GM18508 (cell line): ENCODE results near the gene EVA1C.
"Not testable (repeated sequence)": the region's sequence is repeated elsewhere in the genome, so short reads cannot be mapped to it uniquely, and the experiment has no call there.

Source experiments
- ATAC-seq: cut with Tn5 transposase; IDR thresholded peaks from one replicate; pipeline ENCODE4 v1.9.1; 2021; ENCODE audit warnings: moderate number of reproducible peaks; ENCODE audit not compliant: insufficient read depth, unreplicated experiment

Gene EVA1C

DNA sequence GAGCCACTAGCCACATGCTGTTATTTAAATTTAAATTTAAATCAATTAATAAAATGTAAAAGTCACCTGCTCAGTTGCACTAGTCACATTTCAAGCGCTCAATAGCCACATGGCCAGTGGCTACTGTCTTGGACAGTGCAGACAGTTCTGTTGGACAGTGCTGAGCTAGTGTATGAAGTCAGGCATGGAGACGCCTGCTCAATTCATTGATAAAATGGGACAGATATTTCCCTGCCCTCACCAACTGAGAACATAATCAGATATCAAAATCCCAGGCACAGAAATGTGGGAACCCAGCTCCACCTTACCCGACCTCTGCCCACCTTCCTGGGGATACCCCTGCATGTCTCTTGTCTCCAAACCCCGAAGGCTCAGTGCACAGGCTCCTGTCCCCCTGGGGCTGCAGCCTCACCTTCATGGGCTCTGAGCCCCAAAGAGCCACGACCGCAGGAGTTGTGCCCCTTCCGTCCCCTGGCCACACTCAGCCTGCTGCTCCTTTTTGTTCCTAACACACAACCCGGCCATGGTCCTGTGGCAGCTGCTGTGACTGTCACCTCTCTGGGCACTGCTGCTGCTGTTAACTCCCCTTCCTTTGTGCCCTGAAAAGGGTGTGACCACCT lies 109.3 kb downstream of the EVA1C start:
- no peak for ATAC-seq

GRCh38 chr21:32523463-32523862 lies 111.0 kb downstream of the EVA1C start:
- no peak for ATAC-seq

- no peak for ATAC-seq
These were observed 111.6 kb downstream of the EVA1C start for GRCh38 chr21:32523988-32524719.

DNA sequence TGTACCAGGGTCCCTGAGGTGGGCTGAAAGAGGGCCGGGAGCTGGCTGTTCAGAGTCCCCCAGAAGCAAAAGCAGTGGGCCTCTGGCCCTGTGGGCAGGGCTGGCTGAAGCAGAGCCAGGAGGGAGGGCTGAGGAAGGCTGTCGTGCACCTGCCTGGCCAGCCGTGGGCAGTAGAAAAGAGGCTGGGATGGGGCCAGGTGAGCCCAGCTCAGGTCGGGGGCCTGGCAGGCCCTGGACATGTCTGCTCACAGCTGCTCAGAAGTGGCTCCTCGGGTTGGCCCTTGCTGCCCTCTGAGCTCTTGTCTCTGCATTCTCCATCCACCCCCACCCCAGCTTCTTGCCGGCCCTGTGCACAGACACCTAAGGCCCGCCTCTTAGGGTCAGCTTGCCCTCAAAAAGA lies 112.8 kb downstream of the EVA1C start:
- no peak for ATAC-seq

GRCh38 chr21:32529679-32530078 lies 117.2 kb downstream of the EVA1C start:
- ATAC-seq, result no peak

DNA sequence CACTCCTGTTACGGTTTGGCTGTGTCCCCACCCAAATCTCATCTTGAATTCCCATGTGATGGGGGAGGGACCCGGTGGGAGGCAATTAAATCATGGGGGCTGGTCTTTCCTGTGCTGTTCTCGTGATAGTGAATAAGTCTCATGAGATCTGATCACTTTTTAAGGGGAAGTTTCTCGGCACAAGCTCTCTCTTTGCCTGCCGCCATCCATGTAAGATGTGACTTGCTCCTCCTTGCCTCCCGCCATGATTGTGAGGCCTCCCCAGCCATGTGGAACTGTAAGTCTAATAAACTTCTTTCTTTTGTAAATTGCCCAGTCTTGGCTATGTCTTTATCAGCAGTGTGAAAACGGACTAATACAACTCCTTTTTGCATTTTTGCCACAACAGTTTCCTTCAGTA lies 118.3 kb downstream of the EVA1C start:
- not testable (repeated sequence) for ATAC-seq

- ATAC-seq, result not testable (repeated sequence)
These were observed 119.1 kb downstream of the EVA1C start for GRCh38 chr21:32531561-32531960.

- no peak for ATAC-seq
These were observed 120.1 kb downstream of the EVA1C start for GRCh38 chr21:32532636-32533035.

GRCh38 chr21:32533053-32533452 lies 120.5 kb downstream of the EVA1C start:
- ATAC-seq, result no peak

DNA sequence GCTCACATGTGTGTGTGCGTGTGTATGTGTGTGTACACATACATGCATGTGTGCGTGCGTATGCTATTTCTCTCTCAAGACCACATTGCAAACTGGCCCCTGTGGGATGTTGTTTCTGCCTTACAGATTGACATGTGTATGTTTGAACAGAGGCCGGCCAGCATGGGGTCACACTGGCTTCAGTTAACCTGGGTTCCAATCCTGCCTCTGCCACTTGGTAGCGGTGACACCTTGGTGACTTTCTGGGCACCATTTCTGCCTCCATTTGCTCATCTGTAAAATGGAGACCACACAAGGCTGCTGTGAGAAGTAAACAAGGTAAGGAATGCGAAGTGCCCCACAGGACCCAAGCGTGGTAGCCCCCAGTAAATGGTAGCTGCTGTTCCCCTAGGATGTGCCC lies 121.1 kb downstream of the EVA1C start:
- ATAC-seq, result no peak

DNA sequence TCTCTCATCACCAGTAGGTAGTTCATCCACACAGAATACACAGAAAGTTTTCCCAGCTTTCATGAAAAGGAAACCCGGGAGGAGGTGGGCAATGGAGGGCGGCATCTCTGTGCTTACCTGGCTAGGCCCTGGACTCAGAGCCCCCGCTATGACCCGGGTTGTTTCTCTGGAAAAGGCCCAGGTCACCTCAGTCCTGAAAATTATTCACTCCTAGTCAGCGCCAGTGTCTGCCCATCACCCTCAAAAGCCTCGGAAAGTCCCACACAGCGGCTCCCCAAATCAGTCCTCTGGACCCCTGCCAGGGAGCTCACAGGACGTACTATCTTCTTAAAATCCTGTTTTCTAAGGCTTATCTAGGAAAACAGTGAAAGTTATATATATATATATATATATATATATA lies 121.6 kb downstream of the EVA1C start:
- ATAC-seq, result no peak

DNA sequence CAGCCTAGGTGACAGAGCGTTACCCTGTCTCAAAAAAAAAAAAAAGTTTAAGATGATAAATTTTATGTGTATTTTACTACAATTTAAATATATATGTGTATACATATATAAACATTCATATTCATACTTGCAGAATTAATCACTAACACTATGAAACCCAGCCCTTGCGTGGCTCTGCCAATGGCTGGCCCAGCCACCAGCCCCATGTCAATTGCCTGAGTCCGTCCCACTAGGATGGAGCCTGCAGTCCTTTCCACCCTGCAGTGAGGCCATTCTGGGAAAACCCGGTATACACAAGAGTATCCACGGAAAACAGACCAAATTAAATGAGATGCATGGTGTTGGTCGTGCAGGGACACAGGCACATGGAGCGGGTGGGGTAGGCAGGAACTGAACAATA lies 123.1 kb downstream of the EVA1C start:
- ATAC-seq, result no peak

GRCh38 chr21:32537569-32537881 lies 125.0 kb downstream of the EVA1C start:
- ATAC-seq, result no peak

DNA sequence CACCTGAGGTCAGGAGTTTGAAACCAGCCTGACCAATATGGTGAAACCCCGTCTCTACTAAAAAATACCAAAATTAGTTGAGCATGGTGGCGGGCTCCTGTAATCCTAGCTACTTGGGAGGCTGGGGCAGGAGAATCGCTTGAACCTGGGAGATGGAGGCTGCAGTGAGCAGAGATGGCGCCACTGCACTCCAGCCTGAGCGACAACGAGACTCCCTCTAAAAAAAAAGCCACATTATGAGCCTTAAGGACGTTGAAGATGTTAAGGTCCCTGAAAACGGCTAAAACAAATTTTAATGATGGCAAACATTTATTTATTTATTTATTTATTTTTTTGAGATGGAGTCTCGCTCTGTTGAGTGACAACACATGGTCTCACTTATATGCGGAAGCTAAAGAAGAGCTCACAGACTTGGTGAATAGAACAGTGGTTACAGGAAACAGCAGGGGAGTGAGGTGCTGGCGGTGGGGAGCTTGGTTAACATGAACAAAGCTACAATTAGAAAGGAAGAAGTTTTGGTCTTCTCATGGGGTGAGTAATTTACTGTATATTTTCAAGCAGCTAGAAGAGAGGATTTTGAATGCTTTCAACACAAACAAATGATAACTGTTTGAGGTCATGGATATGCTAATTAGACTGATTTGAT lies 125.8 kb downstream of the EVA1C start:
- ATAC-seq, result no peak

- no peak for ATAC-seq
These were observed 126.9 kb downstream of the EVA1C start for GRCh38 chr21:32539378-32539777.

GRCh38 chr21:32543056-32543455 lies 130.6 kb downstream of the EVA1C start:
- ATAC-seq, result not testable (repeated sequence)

- no peak for ATAC-seq
These were observed 131.5 kb downstream of the EVA1C start for GRCh38 chr21:32543975-32544374.

DNA sequence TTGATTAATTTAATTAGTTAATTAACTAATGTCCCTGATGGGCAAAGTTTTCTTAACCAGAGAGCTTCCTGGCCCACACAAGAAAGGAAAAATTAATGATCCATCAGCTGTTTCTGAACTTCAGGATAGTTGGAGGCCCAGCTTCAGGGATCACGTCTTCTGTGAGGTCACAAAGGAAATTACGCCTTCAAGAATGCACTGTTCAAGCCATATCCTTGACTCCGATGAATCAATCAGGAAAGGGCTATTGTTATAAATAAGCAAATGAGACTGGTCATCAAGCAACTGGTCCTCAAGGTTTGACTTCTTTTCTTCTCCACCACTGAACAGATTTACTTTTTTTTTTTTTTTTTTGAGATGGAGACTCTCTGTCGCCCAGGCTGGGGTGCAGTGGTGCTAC lies 132.2 kb downstream of the EVA1C start:
- ATAC-seq, result no peak

- no peak for ATAC-seq
These were observed 133.5 kb downstream of the EVA1C start for GRCh38 chr21:32545948-32546441.

GRCh38 chr21:32547018-32547417 lies 134.5 kb downstream of the EVA1C start:
- ATAC-seq, result no peak

GRCh38 chr21:32548978-32549377 lies 136.5 kb downstream of the EVA1C start:
- no peak for ATAC-seq

DNA sequence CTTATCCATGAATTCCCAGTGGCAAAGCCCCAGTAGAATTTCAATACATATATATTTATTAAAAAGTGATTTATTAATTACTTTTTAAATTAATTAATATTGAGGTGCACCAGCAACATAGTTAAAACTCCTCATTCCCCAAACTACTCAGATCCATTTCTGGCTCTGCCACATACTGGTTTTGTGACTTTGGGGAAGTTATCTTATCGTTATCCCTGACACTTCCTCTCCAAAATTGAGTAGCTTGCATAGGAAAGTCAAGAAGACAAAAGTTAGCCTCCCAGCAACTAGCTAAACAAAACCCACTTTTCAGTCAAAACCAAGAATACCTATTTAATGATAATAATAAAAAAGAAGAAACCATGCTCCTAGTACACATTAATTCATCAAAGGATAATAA lies 136.9 kb downstream of the EVA1C start:
- ATAC-seq, result no peak
